ENCODE data around the gene BPGM.

The BPGM gene

DNA sequence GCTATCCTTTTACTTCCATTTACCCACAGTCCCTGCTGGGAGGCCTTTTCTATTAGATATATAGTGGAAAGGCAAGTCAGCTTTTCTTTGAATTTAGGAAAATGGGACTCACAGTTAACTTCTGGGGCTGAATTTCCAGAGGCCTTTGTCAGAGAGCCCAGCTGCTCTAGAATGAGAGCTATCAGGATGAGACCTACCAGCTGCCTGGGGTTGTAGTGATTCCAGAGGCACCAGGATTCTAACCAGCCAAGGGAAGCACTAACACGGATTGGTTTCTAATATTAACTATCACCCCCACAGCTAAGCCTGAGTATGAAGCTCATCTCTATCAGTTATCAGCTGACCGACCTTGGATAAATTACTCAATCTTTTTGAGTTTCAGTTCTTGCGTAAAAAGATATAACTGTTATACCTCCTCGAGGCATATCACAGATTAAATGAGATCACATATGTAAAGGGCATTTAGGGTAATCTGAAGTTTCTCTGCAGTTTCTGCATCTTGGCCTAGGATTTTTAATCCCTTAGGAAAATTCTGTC is 76.2 kb downstream of the BPGM start:
- no peak for DNase-seq

DNA sequence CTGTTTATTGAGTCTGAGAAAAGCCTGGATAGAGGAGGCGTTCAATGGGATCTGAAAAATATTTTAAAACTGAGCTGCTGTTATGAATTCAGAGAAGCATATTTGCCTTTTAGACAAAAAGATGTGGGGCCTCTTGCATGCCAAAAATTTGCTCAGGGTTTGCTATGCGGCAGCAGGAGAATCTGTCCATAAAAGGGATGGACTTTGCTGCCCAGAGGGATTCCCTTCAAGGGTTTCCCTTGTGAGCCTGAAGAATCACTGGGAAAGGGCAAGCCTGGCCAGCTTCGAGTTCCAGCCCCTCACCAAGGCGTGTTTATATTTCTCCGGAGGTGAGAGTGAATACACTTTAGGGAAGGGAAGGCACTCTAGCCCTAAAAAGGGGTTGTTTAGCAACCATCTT is 77.2 kb downstream of the BPGM start:
- no peak for DNase-seq

GRCh38 chr7:134724606-134725005 is 78.0 kb downstream of the BPGM start:
- peak in 1 of 5 donors; percentile 18 for DNase-seq

- no peak for DNase-seq
Measured at GRCh38 chr7:134726581-134726980, 79.9 kb downstream of the BPGM start.

DNA sequence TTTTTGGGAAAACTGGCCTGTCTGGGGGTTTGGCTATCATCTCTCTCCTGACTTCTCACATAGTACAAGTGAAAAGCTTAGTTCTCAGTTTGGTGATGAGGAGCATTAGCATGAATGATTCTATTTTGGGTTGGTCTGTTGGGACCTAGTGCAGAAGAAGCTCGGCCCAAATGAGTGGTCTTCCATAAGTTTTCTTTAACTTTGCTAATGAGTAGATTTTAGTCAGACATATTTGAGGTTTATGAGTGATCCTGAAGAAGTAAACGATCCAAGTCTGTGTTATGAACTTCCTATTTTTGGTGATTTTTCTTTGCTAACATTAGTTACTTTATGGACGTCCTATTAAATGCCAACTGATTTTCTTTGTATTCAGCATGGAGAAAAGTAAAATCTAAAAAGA is 81.1 kb downstream of the BPGM start:
- DNase-seq: no peak
